Measurements from ENCODE around the gene HSD17B3.

DNA sequence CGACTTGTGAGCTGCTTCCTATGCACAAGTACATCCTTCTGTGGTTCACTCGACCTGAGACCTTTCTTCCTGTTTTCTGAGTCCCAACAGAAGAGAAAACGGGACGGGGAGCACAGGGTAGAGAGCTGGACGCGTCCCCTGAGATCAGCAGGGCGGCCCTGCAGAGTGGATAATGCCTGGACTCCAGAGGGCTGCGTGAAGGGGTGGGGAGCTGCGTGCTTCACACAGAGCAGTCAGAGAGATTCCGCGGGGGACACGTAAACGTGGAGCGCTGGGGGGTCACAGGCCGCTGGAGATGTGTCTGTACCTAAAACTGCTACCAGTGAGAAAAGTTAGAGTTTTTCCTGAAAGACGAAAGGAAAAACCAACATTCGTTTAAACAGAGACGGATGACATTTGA is 46.3 kb downstream of the HSD17B3 start:
- TF ChIP-seq FOXK2 (IDR thresholded peaks at IDR 0.05) (no peak), TARDBP (IDR thresholded peaks at IDR 0.05) (no peak), BHLHE40 (IDR thresholded peaks at IDR 0.05; ENCODE audit: borderline replicate concordance) (no peak), PKNOX1 (IDR thresholded peaks at IDR 0.05) (no peak), SUZ12 (IDR thresholded peaks at IDR 0.05) (no peak), ELF4 (IDR thresholded peaks at IDR 0.05) (no peak), FOXM1 (IDR thresholded peaks at IDR 0.05; ENCODE audit: borderline replicate concordance) (no peak), ZNF384 (IDR thresholded peaks at IDR 0.05) (no peak), FOXA1 (IDR thresholded peaks at IDR 0.05) (no peak), ARNT (IDR thresholded peaks at IDR 0.05) (no peak), L3MBTL2 (conservative IDR thresholded peaks at IDR 0.05) (no peak), NFRKB (IDR thresholded peaks at IDR 0.05) (no peak), SP1 (IDR thresholded peaks at IDR 0.05) (no peak)
